GM12891 (cell line): ENCODE results near the gene SLC10A4.

Experiments used
- POLR2A ChIP-seq: IDR thresholded peaks from 2 replicates; pipeline ENCODE4 v1.6.1; 2011; ENCODE audit warnings: low read depth, low read length, control low read depth
- POLR2AphosphoS5 ChIP-seq: IDR thresholded peaks from 2 replicates; pipeline ENCODE4 v1.6.1; 2011; ENCODE audit warnings: low read depth, low read length, control low read depth
- SPI1 ChIP-seq: IDR thresholded peaks from 2 replicates; pipeline ENCODE4 v1.6.1; 2011; ENCODE audit warnings: low read depth, low read length, control low read depth

DNA sequence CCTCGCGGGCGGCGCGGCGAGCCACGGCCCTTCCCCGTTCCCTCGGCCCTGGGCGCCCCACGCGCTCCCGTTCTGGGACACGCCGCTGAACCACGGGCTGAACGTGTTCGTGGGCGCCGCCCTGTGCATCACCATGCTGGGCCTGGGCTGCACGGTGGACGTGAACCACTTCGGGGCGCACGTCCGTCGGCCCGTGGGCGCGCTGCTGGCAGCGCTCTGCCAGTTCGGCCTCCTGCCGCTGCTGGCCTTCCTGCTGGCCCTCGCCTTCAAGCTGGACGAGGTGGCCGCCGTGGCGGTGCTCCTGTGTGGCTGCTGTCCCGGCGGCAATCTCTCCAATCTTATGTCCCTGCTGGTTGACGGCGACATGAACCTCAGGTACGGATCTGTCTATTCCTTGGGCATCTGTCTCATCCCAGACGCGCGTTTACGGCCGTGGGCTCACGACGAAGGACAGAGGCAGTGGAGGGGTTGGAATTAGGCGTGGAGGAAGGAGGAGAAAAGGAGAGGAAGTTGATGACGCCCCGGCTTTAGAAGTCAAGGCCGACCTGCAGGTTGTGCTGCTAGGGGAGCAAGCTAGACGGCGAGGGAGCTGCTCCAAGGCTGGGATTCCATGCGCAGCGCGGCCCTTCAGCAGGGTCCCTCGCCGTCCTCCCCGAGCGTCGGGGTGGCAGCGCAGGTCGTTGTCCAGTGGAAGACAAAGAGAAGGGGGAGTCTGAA is 792 bp downstream of the SLC10A4 start:
- TF ChIP-seq POLR2AphosphoS5 (no peak), POLR2A (no peak), SPI1 (no peak)
